Colonic mucosa (tissue), 4 donors: ENCODE measurements around the gene SPPL2C. TPM values are rescaled to one million over a fixed set of nuclear protein-coding genes. Genes with fewer than 3 reads are reported as not detected.

Experiments used
- DNase-seq: peaks from one replicate; pipeline ENCODE4 v3.0.0-alpha.2; 2020
- H3K27ac ChIP-seq: fragments of 200-600 bp; one replicate; pipeline ENCODE4 v1.8.0; 2021
- H3K27me3 ChIP-seq: fragments of 200-600 bp; one replicate; pipeline ENCODE4 v1.8.0; 2021
- H3K36me3 ChIP-seq: fragments of 200-600 bp; one replicate; pipeline ENCODE4 v1.8.0; 2021
- H3K4me1 ChIP-seq: fragments of 200-600 bp; one replicate; pipeline ENCODE4 v1.8.0; 2021; ENCODE audit warnings: mild to moderate bottlenecking
- H3K4me3 ChIP-seq: fragments of 200-600 bp; one replicate; pipeline ENCODE4 v1.8.0; 2021
- H3K9ac ChIP-seq, 2 donors: one replicate each; pipeline ENCODE4 v1.7.0; 2013; ENCODE audit warnings: control low read depth in 2 of 2, low read depth in 2 of 2, low read length in 2 of 2
- H3K9me3 ChIP-seq: fragments of 200-600 bp; one replicate; pipeline ENCODE4 v1.8.0; 2021
- intact Hi-C: fragments of 100-400 bp; cut with DNase I; formaldehyde crosslinking; loops from one replicate; pipeline ENCODE4 v1.14.1; 2022
- total RNA-seq, 2 donors: library from RNA; stranded (reverse); fragmentation: NEBNext Ultra II Directional in 1 of 2; extraction: Animal tissue kit (Norgen Biotek cat#: 25700) in 1 of 2; gene quantifications; one replicate each; pipeline ENCODE4 v1.2.1, GENCODE V29; 2021
- TF ChIP-seq, protein P1 (sequence below): fragments of 200-600 bp; IDR thresholded peaks from one replicate; pipeline ENCODE4 v1.8.0; 2022; ENCODE audit warnings: antibody characterized with exemption, mild to moderate bottlenecking
- donor health status: healthy.
- donor health status: DM: no; HTN: no; CAD: no.
- donor health status: DM: no; HTN: no; CAD: no.

Gene SPPL2C
- total RNA-seq, 2 donors from 2014 or later: not detected

DNA sequence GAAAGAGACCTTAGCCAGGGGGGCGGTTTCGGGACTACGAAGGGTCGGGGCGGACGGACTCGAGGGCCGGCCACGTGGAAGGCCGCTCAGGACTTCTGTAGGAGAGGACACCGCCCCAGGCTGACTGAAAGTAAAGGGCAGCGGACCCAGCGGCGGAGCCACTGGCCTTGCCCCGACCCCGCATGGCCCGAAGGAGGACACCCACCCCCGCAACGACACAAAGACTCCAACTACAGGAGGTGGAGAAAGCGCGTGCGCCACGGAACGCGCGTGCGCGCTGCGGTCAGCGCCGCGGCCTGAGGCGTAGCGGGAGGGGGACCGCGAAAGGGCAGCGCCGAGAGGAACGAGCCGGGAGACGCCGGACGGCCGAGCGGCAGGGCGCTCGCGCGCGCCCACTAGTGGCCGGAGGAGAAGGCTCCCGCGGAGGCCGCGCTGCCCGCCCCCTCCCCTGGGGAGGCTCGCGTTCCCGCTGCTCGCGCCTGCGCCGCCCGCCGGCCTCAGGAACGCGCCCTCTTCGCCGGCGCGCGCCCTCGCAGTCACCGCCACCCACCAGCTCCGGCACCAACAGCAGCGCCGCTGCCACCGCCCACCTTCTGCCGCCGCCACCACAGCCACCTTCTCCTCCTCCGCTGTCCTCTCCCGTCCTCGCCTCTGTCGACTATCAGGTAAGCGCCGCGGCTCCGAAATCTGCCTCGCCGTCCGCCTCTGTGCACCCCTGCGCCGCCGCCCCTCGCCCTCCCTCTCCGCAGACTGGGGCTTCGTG is 49.5 kb downstream of the SPPL2C start, which contains the start of gene MAPT:
TSS of gene MAPT (plus strand) at position 533 of the 763 bp plus-strand sequence. CDS start 67,784 bp downstream, outside the sequence.
- TF ChIP-seq, protein P1, sequence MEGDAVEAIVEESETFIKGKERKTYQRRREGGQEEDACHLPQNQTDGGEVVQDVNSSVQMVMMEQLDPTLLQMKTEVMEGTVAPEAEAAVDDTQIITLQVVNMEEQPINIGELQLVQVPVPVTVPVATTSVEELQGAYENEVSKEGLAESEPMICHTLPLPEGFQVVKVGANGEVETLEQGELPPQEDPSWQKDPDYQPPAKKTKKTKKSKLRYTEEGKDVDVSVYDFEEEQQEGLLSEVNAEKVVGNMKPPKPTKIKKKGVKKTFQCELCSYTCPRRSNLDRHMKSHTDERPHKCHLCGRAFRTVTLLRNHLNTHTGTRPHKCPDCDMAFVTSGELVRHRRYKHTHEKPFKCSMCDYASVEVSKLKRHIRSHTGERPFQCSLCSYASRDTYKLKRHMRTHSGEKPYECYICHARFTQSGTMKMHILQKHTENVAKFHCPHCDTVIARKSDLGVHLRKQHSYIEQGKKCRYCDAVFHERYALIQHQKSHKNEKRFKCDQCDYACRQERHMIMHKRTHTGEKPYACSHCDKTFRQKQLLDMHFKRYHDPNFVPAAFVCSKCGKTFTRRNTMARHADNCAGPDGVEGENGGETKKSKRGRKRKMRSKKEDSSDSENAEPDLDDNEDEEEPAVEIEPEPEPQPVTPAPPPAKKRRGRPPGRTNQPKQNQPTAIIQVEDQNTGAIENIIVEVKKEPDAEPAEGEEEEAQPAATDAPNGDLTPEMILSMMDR: peak; percentile 90
- DNase-seq: peak; percentile 85
- intact Hi-C loops: no loop called here

DNA sequence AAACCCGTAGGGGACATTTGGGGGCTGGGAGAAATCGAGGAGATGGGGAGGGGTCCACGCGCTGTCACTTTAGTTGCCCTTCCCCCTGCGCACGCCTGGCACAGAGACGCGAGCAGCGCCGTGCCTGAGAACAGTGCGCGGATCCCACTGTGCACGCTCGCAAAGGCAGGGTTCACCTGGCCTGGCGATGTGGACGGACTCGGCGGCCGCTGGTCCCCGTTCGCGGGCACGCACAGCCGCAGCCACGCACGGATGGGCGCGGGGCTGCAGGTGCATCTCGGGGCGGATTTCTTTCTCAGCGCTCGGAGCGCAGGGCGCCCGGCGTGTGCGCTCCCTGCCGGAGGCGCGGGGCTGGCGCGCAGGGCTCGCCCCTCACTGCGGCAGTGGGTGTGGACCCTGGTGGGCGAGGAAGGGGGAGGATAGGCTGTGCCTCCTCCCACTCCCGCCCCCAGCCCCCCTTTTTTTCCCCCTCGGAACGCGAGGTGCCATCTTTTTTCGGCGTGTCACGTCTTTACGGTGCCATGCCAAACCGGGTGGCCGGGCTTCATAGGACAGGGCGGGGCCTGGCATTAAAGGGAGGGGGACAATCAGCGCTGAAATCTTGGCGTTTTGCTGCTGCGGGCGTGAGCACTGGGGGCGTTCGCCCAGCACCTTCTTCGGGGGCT is 50.8 kb downstream of the SPPL2C start:
- Histone ChIP-seq H3K9ac (no peak overlapping the region), H3K27ac (no peak overlapping the region), H3K36me3 (no peaks in the 10 kb centered on the region), H3K9me3 (no peaks in the 10 kb centered on the region), H3K4me1 (peaks cover 4% of the 10 kb centered on the region), H3K27me3 (peaks cover 27% of the 10 kb centered on the region), H3K4me3 (peak overlapping the region; percentile 69)
- TF ChIP-seq, protein P1: no peak
- no peak for DNase-seq
- intact Hi-C loops: no loop called here

More for the DNA sequence above, 49.5 kb downstream of the SPPL2C start, which contains the start of gene MAPT:
- Histone ChIP-seq H3K36me3 (no peaks in the 10 kb centered on the region), H3K27me3 (peaks cover 27% of the 10 kb centered on the region), H3K9ac (peak within 1 kb of the TSS; percentile 63 to 72), H3K27ac (no peak within 1 kb of the TSS), H3K4me1 (peaks cover 4% of the 10 kb centered on the region), H3K9me3 (no peaks in the 10 kb centered on the region), H3K4me3 (peak within 1 kb of the TSS; percentile 69)

DNA sequence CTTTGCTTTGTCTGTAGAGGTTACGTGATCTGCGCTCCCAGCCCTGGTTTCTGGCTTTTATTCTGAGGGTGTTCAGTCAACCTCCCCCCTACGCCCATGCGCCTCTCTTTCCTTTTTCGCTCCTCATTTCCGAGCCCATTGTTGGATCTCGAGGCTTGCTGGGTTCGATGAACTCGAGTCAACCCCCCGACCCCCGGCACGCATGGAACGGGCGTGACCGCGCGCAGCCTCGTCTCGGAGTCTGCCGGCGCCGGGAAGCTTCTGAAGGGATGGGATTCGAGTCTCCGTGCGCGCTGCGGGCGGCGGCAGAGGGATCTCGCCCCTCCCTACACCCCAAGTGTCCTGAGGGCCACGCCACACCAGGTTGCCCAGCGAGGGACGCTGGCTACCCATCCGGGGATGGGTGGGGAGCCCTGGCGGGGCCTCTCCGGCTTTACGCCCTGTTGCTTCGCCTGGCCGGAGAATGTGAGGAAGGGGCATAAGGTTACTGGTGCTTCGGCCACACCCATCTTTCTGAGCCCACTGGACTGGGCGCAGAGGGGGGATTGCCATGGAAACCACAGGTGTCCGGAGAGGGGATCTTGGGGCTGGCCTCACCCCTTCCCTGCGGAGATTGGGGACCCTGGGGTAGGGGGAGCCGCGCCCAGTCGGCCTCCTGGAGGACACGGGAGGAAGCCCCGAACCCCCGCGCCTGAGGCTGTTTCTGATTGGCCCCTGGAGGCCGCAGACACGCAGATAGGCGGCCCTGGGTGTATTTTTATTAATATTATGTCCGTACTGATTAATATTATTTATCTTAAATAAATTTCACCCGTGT is 51.5 kb downstream of the SPPL2C start:
- Histone ChIP-seq H3K27me3 (peaks cover 27% of the 10 kb centered on the region), H3K27ac (no peak overlapping the region), H3K4me3 (no peak overlapping the region), H3K4me1 (peaks cover 4% of the 10 kb centered on the region), H3K36me3 (no peaks in the 10 kb centered on the region), H3K9me3 (no peaks in the 10 kb centered on the region), H3K9ac (no peak overlapping the region)
- intact Hi-C loops: no loop called here
- DNase-seq: no peak
- TF ChIP-seq, protein P1: no peak

Other genes starting within 250 kb of the SPPL2C start
- gene CRHR1, start 60.6 kb upstream of the SPPL2C start, total RNA-seq: not detected
- gene MAPT, start 49.7 kb downstream of the SPPL2C start, total RNA-seq: 1 to 10 TPM in 1 of 2 donors, under 1 TPM in 1; 0.37 to 2.9 TPM
- gene STH, start 154.4 kb downstream of the SPPL2C start, total RNA-seq: not detected